GOT3 (cell line): ENCODE measurements around the gene CGB3.

Source experiments
- DNase-seq: peaks from one replicate; lab custom pipeline; 2025; ENCODE audit warnings: mixed read lengths; lab: John Stamatoyannopoulos, UW

The CGB3 gene

DNA sequence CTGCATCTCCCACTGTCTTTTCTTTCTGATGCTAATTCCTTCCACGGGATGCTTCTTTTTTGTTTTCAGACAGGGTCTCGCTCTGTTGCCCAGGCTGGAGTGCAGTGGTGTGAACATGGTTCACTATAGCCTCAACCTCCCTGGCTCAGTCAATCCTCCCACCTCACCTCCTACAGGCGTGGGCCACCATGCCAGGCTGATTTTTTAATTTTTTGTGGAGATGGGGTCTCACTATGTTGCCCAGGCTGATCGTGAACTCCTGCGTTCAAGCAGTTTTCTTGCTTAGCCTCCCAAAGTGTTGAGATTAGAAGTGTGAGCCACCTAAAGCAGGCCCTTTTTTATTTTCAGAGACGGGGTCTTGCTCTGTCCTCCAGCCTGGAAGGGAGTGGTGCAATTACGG, 35.8 kb downstream of the CGB3 start:
- no peak for DNase-seq

DNA sequence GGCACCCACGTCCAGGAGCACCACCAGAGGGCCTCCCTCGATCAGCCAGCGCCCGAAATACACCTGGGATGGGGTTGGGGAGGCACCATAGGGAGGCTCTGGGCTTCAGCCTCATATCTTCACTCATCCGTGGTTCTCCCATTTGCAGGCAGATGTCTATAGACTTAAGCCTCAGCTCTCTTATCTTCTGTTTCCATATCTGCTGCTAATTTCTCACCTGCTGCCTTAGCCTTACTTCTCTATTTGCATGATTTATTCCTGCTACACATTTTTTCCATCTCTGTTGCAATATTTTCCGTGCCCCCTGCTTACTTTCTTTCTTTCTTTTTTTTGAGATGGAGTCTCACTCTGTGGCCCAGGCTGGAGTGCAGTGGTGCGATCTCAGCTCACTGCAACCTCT, 36.8 kb downstream of the CGB3 start:
- DNase-seq = no peak

DNA sequence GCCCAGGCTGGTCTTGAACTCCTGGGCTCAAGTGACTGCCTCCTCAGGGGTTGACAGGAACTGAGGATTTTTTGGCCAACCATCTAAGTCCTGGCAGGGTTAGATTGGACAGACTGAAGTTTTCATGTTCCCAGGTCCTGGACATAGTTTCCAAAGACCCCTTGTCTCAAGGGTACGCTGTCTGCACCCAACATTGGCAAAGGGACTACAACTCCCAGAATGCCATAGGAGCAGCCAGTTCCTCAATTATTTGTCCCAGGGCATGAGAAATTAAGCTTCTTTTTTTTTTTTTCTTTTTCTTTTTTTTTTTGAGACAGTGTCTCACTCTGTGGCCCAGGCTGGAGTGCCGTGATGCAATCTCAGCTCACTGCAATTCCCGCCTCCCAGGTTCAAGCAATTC, 37.9 kb downstream of the CGB3 start:
- no peak for DNase-seq

DNA sequence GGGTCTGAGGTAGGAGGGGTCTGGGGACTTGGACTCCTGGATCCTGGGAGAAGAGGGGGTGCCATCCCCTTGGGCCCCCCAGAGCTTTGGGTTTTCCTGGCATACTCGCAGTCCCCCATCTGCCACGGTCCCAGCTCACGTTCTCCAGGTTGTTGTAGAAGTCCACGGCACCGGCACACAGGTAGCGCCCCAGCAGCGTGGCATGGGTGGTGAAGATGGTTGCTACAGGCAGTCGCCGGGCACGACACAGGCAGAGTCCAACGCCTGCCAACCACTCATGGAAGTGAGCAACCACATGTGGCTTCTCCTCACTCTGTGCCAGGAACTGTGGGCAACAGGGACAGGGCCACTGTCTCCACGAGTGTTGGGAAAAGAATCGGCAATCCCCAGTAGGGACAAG, 38.4 kb downstream of the CGB3 start:
- DNase-seq = no peak

DNA sequence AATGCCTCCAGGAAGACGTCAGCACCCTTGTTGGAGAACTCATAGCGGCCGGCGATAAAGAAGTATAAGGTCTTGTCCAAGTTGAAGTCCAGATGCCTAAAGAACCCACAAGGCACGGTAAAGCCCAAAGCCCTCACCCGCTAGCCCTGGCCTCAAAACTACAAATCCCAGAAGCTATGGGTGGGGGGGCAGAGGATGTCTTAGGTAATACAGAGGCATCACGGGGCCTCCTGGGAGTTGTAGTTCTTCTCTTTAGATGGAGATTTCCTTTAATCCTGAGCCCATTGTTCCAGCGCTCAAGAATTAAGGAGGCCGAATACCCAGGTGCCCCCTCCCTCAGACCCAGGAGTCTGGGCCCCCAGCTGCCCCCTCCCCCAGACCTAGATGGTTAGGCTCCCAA, 41.9 kb downstream of the CGB3 start:
- no peak for DNase-seq

DNA sequence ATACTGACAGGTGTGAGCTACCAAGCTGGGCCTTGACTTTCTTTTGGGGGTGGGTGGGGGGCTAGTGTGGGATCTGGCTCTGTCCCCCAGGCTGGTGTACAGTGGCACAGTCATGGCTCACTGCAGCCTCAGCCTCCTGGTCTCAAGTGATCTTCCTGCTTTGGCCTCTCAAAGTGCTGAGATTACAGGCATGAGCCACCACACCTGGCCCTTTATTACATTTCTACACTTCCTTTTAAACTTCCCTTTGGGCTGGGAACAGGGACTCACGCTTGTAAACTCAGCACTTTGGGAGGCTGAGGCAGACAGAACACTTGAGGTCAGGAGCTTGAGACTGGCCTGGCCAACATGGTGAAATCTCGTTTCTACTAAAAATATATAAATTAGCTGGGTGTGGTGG, 47.1 kb downstream of the CGB3 start:
- DNase-seq = no peak

DNA sequence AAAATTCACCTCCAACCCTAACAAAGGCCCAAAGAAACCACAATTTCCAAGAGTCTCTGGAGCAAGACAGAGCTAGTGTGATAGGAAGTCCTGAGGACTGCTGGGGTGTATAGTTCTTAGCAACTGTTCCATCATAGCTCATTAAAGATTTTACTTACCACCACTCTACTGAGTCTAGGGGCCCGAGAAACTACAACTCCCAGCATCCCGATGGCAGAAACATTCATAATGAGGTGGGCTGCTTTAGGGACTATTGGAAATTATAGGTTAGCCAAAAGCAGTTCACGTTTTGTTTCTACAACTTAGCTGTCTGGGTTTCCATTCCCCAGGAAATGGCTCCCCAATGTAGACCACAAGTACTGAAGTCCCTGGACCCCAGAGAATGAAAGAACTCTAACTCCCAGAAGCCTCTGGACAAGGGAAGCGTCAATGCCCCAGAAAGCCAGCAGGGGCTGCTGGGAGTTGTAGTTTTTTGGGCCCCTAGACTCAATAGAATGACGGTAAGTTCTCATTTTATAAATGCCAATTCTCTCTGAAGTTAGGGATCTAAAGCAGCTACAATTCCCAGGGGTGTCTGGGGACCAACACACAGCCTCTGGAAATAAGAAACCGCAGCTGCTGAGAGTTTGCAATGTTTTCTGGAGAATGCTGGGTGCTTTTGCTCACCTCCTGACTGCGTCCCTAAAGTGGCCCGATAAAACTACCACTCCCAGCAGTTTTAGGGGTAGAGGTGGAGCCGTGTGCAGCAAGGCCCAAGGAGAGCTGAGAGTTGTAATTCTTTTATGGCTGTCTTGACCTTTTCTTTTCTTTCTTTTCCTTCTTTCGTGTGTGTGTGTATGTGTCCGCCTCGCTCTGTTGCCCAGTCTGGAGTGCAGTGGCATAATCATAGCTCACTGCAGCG, 47.9 kb downstream of the CGB3 start:
- no peak for DNase-seq
